ENCODE measurements around the gene HOXB9. TPM values are rescaled to one million over a fixed set of nuclear protein-coding genes. Genes with fewer than 3 reads are reported as not detected.

The HOXB9 gene
- total RNA-seq, 2 experiments from 2014 or later = not detected

- POLR2A ChIA-PET = interaction anchor here (1.7 kb wide), 1 partner anchor 10 kb away, joined by 4 read pairs; no protein-coding TSS in a partner anchor
Measured at GRCh38 chr17:48637323-48638260, 11.4 kb upstream of the HOXB9 start.

GRCh38 chr17:48636177-48637018, 10.2 kb upstream of the HOXB9 start:
- H3K36me3 Mint-ChIP-seq (ENCODE audit: low read depth) = no peaks in the 10 kb centered on the region
- DNase-seq (peak; percentile 45 to 82 (median 58)), ATAC-seq (ENCODE audit: poor library complexity) (peak; percentile 83)
- H3K4me3 Mint-ChIP-seq = no peak overlapping the region
- no peak overlapping the region for H3K4me3 ChIP-seq (ENCODE audit: low read length)
- intact Hi-C loops (cut with DNase I, micrococcal nuclease) = no loop called here
- no peaks in the 10 kb centered on the region for H3K9me3 Mint-ChIP-seq
- ChIA-PET CTCF (interaction anchor here (0.6 to 3.2 kb wide), 29 partner anchors 10 to 1671 kb away, joined by 3 to 19 read pairs (median 4); partner anchors contain the start of gene HOXB9), POLR2A (interaction anchor here (0.6 to 1.7 kb wide), 2 partner anchors 9 to 32 kb away, joined by 3 to 4 read pairs; no protein-coding TSS in a partner anchor)
- peaks cover 13% of the 10 kb centered on the region for H3K4me1 Mint-ChIP-seq (ENCODE audit: low read depth)
- H3K36me3 ChIP-seq (ENCODE audit: insufficient read depth, low read length) = no peaks in the 10 kb centered on the region
- H3K27me3 ChIP-seq (ENCODE audit: control insufficient read depth in 1 of 2, insufficient read depth in 2 of 2, low read length in 2 of 2) = peaks cover 85 to 97% of the 10 kb centered on the region in 2 experiments
- H3K27ac ChIP-seq (ENCODE audit: low read depth in 1 of 2, low read length in 2 of 2) = no peak overlapping the region
- peaks cover 98% of the 10 kb centered on the region for H3K27me3 Mint-ChIP-seq
- peak; percentile 74 for TF ChIP-seq CTCF (IDR thresholded peaks at IDR 0.05)
- H3K4me1 ChIP-seq (ENCODE audit: insufficient read depth, low read length) = peaks cover 22% of the 10 kb centered on the region
- peaks cover 0 to 20% of the 10 kb centered on the region in 2 experiments for H3K9me3 ChIP-seq (ENCODE audit: control insufficient read depth in 1 of 2, insufficient read depth in 1 of 2, low read length in 2 of 2)
- H3K27ac Mint-ChIP-seq = no peak overlapping the region

More at GRCh38 chr17:48637323-48638260, 11.4 kb upstream of the HOXB9 start:
- H3K4me1 Mint-ChIP-seq (ENCODE audit: low read depth) = peaks cover 19% of the 10 kb centered on the region
- Histone ChIP-seq H3K4me1 (ENCODE audit: insufficient read depth, low read length) (peaks cover 34% of the 10 kb centered on the region), H3K27ac (ENCODE audit: low read depth in 1 of 2, low read length in 2 of 2) (no peak overlapping the region), H3K27me3 (ENCODE audit: control insufficient read depth in 1 of 2, insufficient read depth in 2 of 2, low read length in 2 of 2) (peaks cover 85 to 97% of the 10 kb centered on the region in 2 experiments), H3K36me3 (ENCODE audit: insufficient read depth, low read length) (no peaks in the 10 kb centered on the region), H3K4me3 (ENCODE audit: low read length) (no peak overlapping the region), H3K9me3 (ENCODE audit: control insufficient read depth in 1 of 2, insufficient read depth in 1 of 2, low read length in 2 of 2) (peaks cover 0 to 29% of the 10 kb centered on the region in 2 experiments)
- no peak for TF ChIP-seq CTCF (IDR thresholded peaks at IDR 0.05)
- H3K9me3 Mint-ChIP-seq = no peaks in the 10 kb centered on the region
- CTCF ChIA-PET = interaction anchor here (1.2 to 3.2 kb wide), 5 partner anchors 11 to 186 kb away, joined by 3 to 19 read pairs (median 6); partner anchors contain the start of gene HOXB9
- ATAC-seq (ENCODE audit: poor library complexity) = no peak
- DNase-seq = no peak
- intact Hi-C loops (cut with DNase I, micrococcal nuclease) = no loop called here
- H3K27ac Mint-ChIP-seq = no peak overlapping the region
- H3K27me3 Mint-ChIP-seq = peaks cover 98% of the 10 kb centered on the region
- H3K4me3 Mint-ChIP-seq = no peak overlapping the region
- no peaks in the 10 kb centered on the region for H3K36me3 Mint-ChIP-seq (ENCODE audit: low read depth)

Data from CD4-positive, alpha-beta T cell (primary cell).